ENCODE measurements around the gene NUDT16. TPM values are rescaled to one million over a fixed set of nuclear protein-coding genes. Genes with fewer than 3 reads are reported as not detected.

Gene NUDT16
- total and polyA plus RNA-seq, 4 donors: 13.7 to 26.6 (median 19.2) TPM

- no peak for DNase-seq (ENCODE audit: low read depth in 4 of 6, low spot score in 6 of 6)
- H3K36me3 ChIP-seq (ENCODE audit: control insufficient read depth, insufficient read depth, low read length): no peaks in the 10 kb centered on the region
- 59% methylated on average over 2 of the region's 4 CpGs for WGBS (ENCODE audit: insufficient coverage)
- H3K27ac ChIP-seq (ENCODE audit: low read depth, low read length): no peak overlapping the region
- no peaks in the 10 kb centered on the region for H3K4me1 ChIP-seq (ENCODE audit: control insufficient read depth, insufficient read depth, low read length)
- H3K9me3 ChIP-seq (ENCODE audit: control insufficient read depth, insufficient read depth, low read length): no peaks in the 10 kb centered on the region
- no peaks in the 10 kb centered on the region for H3K27me3 ChIP-seq (ENCODE audit: control insufficient read depth, insufficient read depth, low read length)
- no peak overlapping the region for H3K4me3 ChIP-seq (ENCODE audit: low read depth, low read length)
Observed at GRCh38 chr3:131397889-131398288, 16.3 kb downstream of the NUDT16 start.

GRCh38 chr3:131401978-131402377 lies 20.4 kb downstream of the NUDT16 start:
- H3K27me3 ChIP-seq (ENCODE audit: control insufficient read depth, insufficient read depth, low read length): no peaks in the 10 kb centered on the region

GRCh38 chr3:131402391-131403039 lies 20.9 kb downstream of the NUDT16 start:
- peak in 1 of 6 donors; percentile 23 for DNase-seq (ENCODE audit: low read depth in 4 of 6, low spot score in 6 of 6)
- WGBS (ENCODE audit: insufficient coverage): 93% methylated on average over 2 of the region's 6 CpGs
- H3K27me3 ChIP-seq (ENCODE audit: control insufficient read depth, insufficient read depth, low read length): no peaks in the 10 kb centered on the region
- H3K4me3 ChIP-seq (ENCODE audit: low read depth, low read length): no peak overlapping the region
- H3K4me1 ChIP-seq (ENCODE audit: control insufficient read depth, insufficient read depth, low read length): no peaks in the 10 kb centered on the region
- no peaks in the 10 kb centered on the region for H3K36me3 ChIP-seq (ENCODE audit: control insufficient read depth, insufficient read depth, low read length)
- H3K9me3 ChIP-seq (ENCODE audit: control insufficient read depth, insufficient read depth, low read length): no peaks in the 10 kb centered on the region
- H3K27ac ChIP-seq (ENCODE audit: low read depth, low read length): no peak overlapping the region

More at GRCh38 chr3:131401978-131402377, 20.4 kb downstream of the NUDT16 start:
- Histone ChIP-seq H3K9me3 (ENCODE audit: control insufficient read depth, insufficient read depth, low read length) (no peaks in the 10 kb centered on the region), H3K4me3 (ENCODE audit: low read depth, low read length) (no peak overlapping the region), H3K27ac (ENCODE audit: low read depth, low read length) (no peak overlapping the region), H3K4me1 (ENCODE audit: control insufficient read depth, insufficient read depth, low read length) (no peaks in the 10 kb centered on the region), H3K36me3 (ENCODE audit: control insufficient read depth, insufficient read depth, low read length) (no peaks in the 10 kb centered on the region)
- peak in 2 of 6 donors; percentile 17 to 45 for DNase-seq (ENCODE audit: low read depth in 4 of 6, low spot score in 6 of 6)
- no CpG with 5 or more reads among the region's 3 CpGs for WGBS (ENCODE audit: insufficient coverage)

- Histone ChIP-seq H3K9me3 (ENCODE audit: control insufficient read depth, insufficient read depth, low read length) (no peaks in the 10 kb centered on the region), H3K27ac (ENCODE audit: low read depth, low read length) (no peak overlapping the region), H3K4me3 (ENCODE audit: low read depth, low read length) (no peak overlapping the region), H3K4me1 (ENCODE audit: control insufficient read depth, insufficient read depth, low read length) (no peaks in the 10 kb centered on the region), H3K36me3 (ENCODE audit: control insufficient read depth, insufficient read depth, low read length) (no peaks in the 10 kb centered on the region), H3K27me3 (ENCODE audit: control insufficient read depth, insufficient read depth, low read length) (no peaks in the 10 kb centered on the region)
- no peak for DNase-seq (ENCODE audit: low read depth in 4 of 6, low spot score in 6 of 6)
- 92% methylated on average over 1 of the region's 3 CpGs for WGBS (ENCODE audit: insufficient coverage)
Observed at GRCh38 chr3:131403216-131403895, 21.8 kb downstream of the NUDT16 start.

GRCh38 chr3:131405411-131405810 lies 23.8 kb downstream of the NUDT16 start:
- no peaks in the 10 kb centered on the region for H3K9me3 ChIP-seq (ENCODE audit: control insufficient read depth, insufficient read depth, low read length)
- H3K27ac ChIP-seq (ENCODE audit: low read depth, low read length): no peak overlapping the region
- DNase-seq (ENCODE audit: low read depth in 4 of 6, low spot score in 6 of 6): no peak
- H3K27me3 ChIP-seq (ENCODE audit: control insufficient read depth, insufficient read depth, low read length): no peaks in the 10 kb centered on the region
- no peaks in the 10 kb centered on the region for H3K4me1 ChIP-seq (ENCODE audit: control insufficient read depth, insufficient read depth, low read length)
- H3K4me3 ChIP-seq (ENCODE audit: low read depth, low read length): no peak overlapping the region
- WGBS (ENCODE audit: insufficient coverage): no CpG with 5 or more reads among the region's 1 CpG
- H3K36me3 ChIP-seq (ENCODE audit: control insufficient read depth, insufficient read depth, low read length): no peaks in the 10 kb centered on the region

- Histone ChIP-seq H3K27ac (ENCODE audit: low read depth, low read length) (no peak overlapping the region), H3K27me3 (ENCODE audit: control insufficient read depth, insufficient read depth, low read length) (no peaks in the 10 kb centered on the region), H3K9me3 (ENCODE audit: control insufficient read depth, insufficient read depth, low read length) (no peaks in the 10 kb centered on the region), H3K4me1 (ENCODE audit: control insufficient read depth, insufficient read depth, low read length) (no peaks in the 10 kb centered on the region), H3K4me3 (ENCODE audit: low read depth, low read length) (no peak overlapping the region), H3K36me3 (ENCODE audit: control insufficient read depth, insufficient read depth, low read length) (no peaks in the 10 kb centered on the region)
- WGBS (ENCODE audit: insufficient coverage): no CpG with 5 or more reads among the region's 2 CpGs
- no peak for DNase-seq (ENCODE audit: low read depth in 4 of 6, low spot score in 6 of 6)
Observed at GRCh38 chr3:131406274-131406673, 24.7 kb downstream of the NUDT16 start.

GRCh38 chr3:131417751-131418150 lies 36.2 kb downstream of the NUDT16 start:
- Histone ChIP-seq H3K27me3 (ENCODE audit: control insufficient read depth, insufficient read depth, low read length) (no peaks in the 10 kb centered on the region), H3K4me3 (ENCODE audit: low read depth, low read length) (no peak overlapping the region), H3K4me1 (ENCODE audit: control insufficient read depth, insufficient read depth, low read length) (no peaks in the 10 kb centered on the region), H3K27ac (ENCODE audit: low read depth, low read length) (no peak overlapping the region), H3K36me3 (ENCODE audit: control insufficient read depth, insufficient read depth, low read length) (no peaks in the 10 kb centered on the region), H3K9me3 (ENCODE audit: control insufficient read depth, insufficient read depth, low read length) (peaks cover 1% of the 10 kb centered on the region)
- peak in 1 of 6 donors; percentile 46 for DNase-seq (ENCODE audit: low read depth in 4 of 6, low spot score in 6 of 6)
- WGBS (ENCODE audit: insufficient coverage): 86% methylated on average over 2 of the region's 2 CpGs

- Histone ChIP-seq H3K27me3 (ENCODE audit: control insufficient read depth, insufficient read depth, low read length) (no peaks in the 10 kb centered on the region), H3K36me3 (ENCODE audit: control insufficient read depth, insufficient read depth, low read length) (no peaks in the 10 kb centered on the region), H3K27ac (ENCODE audit: low read depth, low read length) (no peak overlapping the region), H3K4me1 (ENCODE audit: control insufficient read depth, insufficient read depth, low read length) (no peaks in the 10 kb centered on the region), H3K4me3 (ENCODE audit: low read depth, low read length) (no peak overlapping the region), H3K9me3 (ENCODE audit: control insufficient read depth, insufficient read depth, low read length) (no peaks in the 10 kb centered on the region)
- WGBS (ENCODE audit: insufficient coverage): no CpG with 5 or more reads among the region's 1 CpG
- no peak for DNase-seq (ENCODE audit: low read depth in 4 of 6, low spot score in 6 of 6)
Observed at GRCh38 chr3:131421301-131421700, 39.7 kb downstream of the NUDT16 start.

GRCh38 chr3:131421957-131422498 lies 40.5 kb downstream of the NUDT16 start:
- no peak overlapping the region for H3K27ac ChIP-seq (ENCODE audit: low read depth, low read length)
- no peaks in the 10 kb centered on the region for H3K27me3 ChIP-seq (ENCODE audit: control insufficient read depth, insufficient read depth, low read length)
- H3K36me3 ChIP-seq (ENCODE audit: control insufficient read depth, insufficient read depth, low read length): no peaks in the 10 kb centered on the region
- peak in 1 of 6 donors; percentile 44 for DNase-seq (ENCODE audit: low read depth in 4 of 6, low spot score in 6 of 6)
- no peaks in the 10 kb centered on the region for H3K4me1 ChIP-seq (ENCODE audit: control insufficient read depth, insufficient read depth, low read length)
- no peak overlapping the region for H3K4me3 ChIP-seq (ENCODE audit: low read depth, low read length)
- H3K9me3 ChIP-seq (ENCODE audit: control insufficient read depth, insufficient read depth, low read length): no peaks in the 10 kb centered on the region

GRCh38 chr3:131427226-131427625 lies 45.7 kb downstream of the NUDT16 start:
- Histone ChIP-seq H3K27me3 (ENCODE audit: control insufficient read depth, insufficient read depth, low read length) (no peaks in the 10 kb centered on the region), H3K36me3 (ENCODE audit: control insufficient read depth, insufficient read depth, low read length) (no peaks in the 10 kb centered on the region), H3K9me3 (ENCODE audit: control insufficient read depth, insufficient read depth, low read length) (no peaks in the 10 kb centered on the region), H3K4me1 (ENCODE audit: control insufficient read depth, insufficient read depth, low read length) (no peaks in the 10 kb centered on the region), H3K27ac (ENCODE audit: low read depth, low read length) (no peak overlapping the region), H3K4me3 (ENCODE audit: low read depth, low read length) (no peak overlapping the region)
- DNase-seq (ENCODE audit: low read depth in 4 of 6, low spot score in 6 of 6): no peak
- WGBS (ENCODE audit: insufficient coverage): 63% methylated on average over 1 of the region's 2 CpGs

All from spinal cord (tissue), 10 donors.